DMS 273 treated with DMSO at 0.1 percent for 48 hours (cell line): ENCODE results near the gene VASN.
A peak's percentile ranks its signal among the peaks of the same experiment; 100 is the strongest.
"Not testable (repeated sequence)": the region's sequence is repeated elsewhere in the genome, so short reads cannot be mapped to it uniquely, and the experiment has no call there.

Experiments used
- DNase-seq: peaks from one replicate; lab custom pipeline; 2025; lab: John Stamatoyannopoulos, UW

Gene VASN

GRCh38 chr16:4385066-4385788 is 13.6 kb downstream of the VASN start:
- no peak for DNase-seq

DNA sequence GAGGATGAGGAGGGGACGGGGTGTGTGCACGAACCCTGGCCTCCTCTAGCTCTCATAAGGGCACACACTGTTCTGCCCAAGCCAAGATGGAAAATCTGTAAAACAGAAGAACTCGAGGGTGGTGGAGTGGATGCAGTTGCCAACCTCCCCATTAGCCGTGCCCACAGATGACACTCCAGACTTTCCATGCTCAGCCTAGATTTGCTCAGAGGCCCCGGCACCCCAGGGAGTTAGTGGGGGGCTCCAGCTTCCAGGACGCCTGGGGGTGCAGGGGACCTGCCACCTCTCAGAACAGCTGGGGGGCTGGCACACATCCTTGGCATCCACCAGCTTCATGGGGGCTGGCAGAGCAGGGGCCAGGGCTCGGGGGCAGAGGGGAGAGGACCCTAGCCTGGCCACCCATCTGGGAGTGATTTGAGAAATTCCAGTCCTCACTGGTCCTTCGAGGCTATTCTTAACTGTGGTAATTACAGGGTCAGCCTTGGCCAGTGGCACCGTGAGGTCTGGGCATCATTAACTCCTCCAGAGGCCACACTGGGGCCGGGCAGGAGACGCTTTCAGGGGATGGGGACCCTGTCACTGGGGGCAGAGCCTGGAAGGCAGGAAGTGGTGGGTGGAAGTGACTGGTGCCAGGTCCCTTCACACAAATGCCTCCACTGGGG is 14.3 kb downstream of the VASN start:
- no peak for DNase-seq

DNA sequence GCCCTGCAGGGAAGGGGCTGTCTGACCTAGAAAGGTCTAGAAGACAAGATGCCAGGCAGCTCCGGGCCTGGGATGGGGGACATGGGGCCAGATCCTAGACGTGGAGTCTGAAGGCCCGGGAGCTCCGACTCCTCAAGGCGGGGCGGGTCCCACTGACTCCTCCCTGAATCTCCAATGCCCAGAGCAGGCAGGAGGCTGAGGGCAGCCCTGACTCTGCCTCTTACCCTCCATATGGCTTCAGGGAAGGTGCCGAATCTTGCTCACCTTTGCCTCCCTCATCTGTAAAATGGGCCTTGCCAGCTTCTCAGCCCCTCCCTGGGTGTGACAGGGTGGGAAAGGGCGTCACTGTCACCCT is 14.8 kb downstream of the VASN start:
- no peak for DNase-seq

DNA sequence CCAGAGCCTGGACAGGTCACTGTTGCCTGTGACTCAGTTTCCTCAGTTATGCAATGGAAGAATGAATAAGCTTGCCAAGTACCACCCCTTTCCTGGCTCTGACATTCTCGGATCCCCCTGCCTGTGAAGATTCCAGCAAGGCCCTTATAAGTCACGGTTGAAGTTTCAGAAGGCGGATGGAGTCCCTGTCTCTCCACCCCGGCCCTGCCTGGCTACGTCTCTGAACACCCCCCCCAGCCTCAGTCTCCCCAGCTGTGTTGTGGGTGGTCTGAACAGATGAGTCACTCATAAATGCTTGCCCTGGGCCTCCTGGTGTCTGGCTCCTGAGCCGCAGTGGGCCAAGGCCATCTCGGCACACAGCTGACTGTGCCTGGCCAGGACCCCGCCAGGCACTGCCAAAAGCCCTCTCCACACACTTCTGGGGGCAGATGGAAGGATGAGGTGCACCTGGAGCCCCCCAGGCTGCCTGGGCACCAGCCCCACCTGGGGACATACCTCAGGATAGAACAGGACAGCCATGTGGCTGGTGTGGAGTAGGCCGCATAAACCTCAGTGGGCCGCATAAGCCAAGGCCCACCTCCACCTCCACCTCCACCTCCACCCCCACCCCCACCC is 15.4 kb downstream of the VASN start:
- DNase-seq: no peak

DNA sequence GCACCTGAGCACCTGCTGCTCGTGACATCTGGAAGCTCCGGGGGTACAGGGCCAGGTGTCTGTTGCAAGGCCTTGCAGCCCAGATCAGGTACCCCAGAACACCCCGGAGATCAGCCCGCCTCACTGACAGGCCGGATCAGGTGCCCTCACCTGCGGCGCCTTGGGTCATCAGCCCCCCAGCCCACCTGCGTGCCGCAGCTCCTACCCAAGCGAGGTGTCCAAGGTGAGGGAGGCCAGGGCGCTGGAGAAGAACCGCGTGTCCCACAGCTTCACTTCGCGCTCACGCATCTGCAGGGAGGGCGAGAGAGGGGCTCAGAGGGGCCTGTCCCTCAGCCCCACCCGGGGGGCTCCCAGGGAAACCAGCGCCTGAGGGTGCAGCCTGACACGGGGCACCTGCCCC is 16.1 kb downstream of the VASN start:
- no peak for DNase-seq

GRCh38 chr16:4388271-4389021 is 16.8 kb downstream of the VASN start:
- no peak for DNase-seq

DNA sequence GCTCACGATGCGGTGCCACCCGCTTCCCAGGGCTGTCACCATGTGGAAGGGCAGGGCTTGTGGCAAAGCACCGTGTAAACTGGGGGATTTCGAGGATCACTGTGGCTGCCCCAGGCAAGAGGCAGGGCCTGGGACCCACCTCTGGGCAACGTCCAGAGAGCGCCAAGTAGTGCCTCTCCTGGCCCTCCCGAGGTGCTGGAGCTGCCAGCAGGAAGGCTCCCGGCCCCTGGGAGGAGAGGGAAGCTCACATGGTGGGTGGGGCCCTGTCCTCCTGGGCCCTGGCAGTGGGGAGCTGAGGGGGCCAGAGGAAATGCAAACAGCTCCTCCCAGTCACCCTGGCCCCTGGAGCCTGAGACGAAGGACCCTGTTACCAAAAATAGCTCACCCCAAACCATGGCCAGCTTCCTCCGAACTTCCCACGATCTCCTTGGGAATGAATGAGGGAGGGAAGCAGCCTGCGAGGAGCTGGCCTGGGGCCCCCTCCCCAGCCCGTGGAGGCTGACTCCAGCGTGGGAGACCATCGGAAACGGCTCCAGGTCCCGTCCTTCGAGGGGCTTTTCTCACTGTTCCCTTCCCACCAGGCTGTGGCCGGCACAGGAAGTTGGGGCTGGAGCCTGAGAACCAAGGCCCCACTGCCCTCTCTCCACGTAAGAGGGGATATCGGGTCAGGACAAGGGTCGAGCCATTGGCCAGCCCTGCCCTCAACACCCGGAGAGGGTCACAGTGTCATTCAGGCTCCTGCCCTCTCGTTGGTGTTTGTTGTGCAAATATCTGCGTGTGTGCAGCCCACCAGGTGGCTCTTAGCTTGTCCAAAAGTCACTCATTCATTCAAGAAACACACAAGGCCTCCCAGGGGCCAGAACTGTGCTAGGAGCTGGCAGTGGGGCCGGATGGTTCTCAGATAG is 17.7 kb downstream of the VASN start:
- DNase-seq: no peak

DNA sequence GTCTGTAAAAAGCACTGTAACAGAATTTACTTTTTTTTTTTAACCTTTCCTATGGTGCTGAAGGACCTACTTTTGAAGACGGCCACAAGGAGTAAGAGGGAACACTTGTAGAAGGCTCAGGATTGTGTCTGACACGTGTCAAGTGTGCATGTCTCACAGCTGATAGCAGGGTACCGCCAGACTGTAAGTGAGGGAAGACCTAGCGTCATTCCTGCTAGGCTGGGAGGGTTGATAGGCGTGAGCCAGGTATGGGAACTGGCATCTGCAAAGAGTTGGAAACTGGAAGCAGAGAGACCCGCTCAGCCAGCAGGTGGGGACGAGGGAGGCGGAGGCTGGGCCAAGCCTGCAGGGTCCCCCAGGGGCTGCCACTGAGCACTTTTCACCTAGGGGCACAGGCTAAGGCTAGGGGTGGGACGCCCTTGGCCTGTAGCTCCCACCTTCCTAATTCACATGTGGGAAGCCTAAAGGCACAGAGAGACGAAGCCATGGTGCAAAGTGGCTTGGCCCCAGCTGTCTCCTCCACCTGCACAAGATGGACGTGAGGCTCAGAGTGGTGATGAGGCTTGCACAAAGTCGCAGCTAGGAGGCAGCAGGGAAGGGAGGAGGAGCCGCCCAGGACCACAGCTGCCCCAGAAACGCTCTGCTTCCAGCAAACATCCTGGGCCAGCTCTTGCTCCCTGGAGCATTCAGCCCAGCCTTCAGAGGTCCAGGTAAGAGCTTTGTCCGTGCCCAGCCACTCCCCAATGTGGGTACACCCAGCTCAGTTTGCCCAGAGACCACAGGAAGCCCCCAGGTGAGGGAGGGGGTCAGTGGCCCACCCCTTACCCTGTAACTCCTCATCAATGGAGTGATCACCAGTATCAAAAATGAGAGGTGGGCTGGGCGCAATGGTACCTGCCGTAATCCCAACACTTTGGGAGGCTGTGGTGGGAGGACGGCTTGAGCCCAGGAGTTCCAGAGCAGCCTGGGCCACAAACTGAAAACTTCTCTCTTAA is 18.9 kb downstream of the VASN start:
- DNase-seq: no peak

DNA sequence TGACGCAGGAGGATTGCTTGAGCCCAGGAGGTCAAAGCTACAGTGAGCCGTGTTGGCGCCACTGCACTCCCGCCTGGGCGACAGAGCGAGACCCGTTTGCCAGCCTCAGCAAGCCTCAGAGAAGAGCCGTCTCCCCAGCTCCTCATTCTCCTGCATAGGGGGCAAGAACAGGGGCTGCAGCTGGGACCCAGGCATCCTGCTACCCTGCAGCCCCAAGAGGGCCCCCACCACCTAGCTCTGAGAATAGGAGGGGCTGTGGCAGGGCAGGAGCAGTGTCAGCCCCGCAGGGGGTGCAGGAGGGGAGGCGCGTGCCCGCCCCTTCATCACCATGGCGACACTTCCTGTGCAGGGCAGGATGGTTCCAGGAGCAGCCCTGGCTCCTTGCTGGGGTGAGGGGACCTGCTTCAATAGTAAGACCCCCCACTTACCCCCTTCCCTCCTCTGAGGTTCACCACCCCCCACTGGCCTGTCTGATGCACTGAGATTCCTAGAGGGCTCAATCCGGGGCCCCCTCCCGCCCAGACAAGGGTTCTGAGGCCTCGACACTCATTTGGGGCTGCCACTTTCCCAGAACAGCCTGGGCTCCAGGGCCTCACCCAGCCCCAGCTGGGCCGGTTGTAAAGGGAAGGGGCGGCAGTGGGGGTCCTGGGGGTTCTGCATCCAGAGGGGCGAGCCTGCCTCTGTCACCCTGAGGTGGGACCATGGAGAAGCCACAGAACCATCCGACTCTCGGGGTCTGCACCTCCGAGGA is 20.2 kb downstream of the VASN start:
- no peak for DNase-seq

- DNase-seq: peak; percentile 66
These were observed 21.0 kb downstream of the VASN start for GRCh38 chr16:4392382-4393239.

- DNase-seq: no peak
These were observed 21.6 kb downstream of the VASN start for GRCh38 chr16:4393240-4393600.

GRCh38 chr16:4393850-4394249 is 22.2 kb downstream of the VASN start:
- DNase-seq: not testable (repeated sequence)

GRCh38 chr16:4395055-4395726 is 23.5 kb downstream of the VASN start:
- no peak for DNase-seq

DNA sequence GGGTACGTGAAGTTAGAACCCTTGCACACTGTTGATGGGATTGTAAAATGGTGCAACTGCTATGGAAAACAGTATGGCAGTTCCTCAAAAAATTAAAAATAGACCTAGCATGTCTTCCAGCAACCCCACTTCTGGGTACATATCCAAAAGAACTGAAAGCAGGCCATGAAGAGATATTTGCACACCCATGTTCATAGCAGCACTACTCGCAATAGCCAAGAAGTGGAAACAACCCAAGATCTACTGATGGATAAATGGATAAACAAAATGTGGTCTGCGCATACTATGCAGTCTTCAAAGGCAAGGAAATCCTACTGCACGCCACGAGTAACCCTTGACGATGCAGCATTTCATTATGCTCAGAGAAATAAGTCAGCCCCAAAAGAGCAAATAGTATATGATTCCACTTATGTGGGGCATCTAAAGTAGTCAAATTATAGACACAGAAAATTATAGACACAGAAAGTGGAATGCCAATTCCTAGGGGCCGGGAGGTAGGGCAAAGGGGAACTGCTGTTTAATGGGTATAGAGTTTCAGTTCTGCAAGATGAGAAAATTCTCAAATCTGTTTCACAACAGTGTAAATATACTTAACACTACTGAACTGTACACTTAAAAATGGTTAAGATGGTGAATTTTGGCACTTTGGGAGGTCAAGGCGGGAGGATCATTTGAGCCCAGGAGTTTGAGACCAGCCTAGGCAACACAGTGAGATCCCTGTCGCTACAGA is 27.5 kb downstream of the VASN start:
- DNase-seq: no peak

GRCh38 chr16:4401094-4401501 is 29.4 kb downstream of the VASN start:
- DNase-seq: no peak

DNA sequence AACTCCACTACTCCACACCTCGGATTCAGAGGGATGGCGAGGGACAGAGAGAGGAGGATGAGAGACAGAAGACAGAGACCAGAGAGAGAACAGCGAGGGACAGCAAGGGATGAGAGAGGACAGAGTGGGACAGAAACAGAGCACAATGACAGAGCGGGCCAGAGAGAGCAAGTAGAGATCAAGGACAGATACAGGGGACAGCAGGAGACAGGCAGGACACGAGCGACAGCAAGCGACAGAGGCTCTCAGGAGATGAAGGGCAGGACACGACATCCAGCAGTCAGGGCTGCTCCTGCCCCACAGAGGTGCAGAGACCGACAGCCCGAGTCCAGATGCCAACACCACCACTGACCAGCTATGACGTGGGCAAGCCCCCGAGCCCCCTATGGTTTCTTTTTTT is 29.9 kb downstream of the VASN start:
- DNase-seq: no peak

- peak; percentile 26 for DNase-seq
These were observed 30.9 kb downstream of the VASN start for GRCh38 chr16:4402439-4403132.
